Gastrocnemius medialis (tissue), 4 donors: ENCODE data around the gene SPTLC3.

Source experiments
- CTCF ChIP-seq, 5 experiments: fragments of 450-650 bp in 3 of 5; fragments of 200-600 bp in 2 of 5; sonication (generic) in 2 of 5; IDR thresholded peaks in 4 of 5; conservative IDR thresholded peaks in 1 of 5; 1 replicate in 4 of 5; 2 replicates in 1 of 5; pipeline ENCODE4 v1.5.1; 2016 to 2019; ENCODE audit warnings: antibody characterized with exemption in 5 of 5, mild to moderate bottlenecking in 3 of 5, moderate library complexity in 3 of 5
- POLR2A ChIP-seq, 2 donors: fragments of 450-650 bp; IDR thresholded peaks; one replicate each; pipeline ENCODE4 v1.6.1; 2017; ENCODE audit warnings: antibody characterized with exemption in 2 of 2, mild to moderate bottlenecking in 2 of 2, moderate library complexity in 2 of 2

DNA sequence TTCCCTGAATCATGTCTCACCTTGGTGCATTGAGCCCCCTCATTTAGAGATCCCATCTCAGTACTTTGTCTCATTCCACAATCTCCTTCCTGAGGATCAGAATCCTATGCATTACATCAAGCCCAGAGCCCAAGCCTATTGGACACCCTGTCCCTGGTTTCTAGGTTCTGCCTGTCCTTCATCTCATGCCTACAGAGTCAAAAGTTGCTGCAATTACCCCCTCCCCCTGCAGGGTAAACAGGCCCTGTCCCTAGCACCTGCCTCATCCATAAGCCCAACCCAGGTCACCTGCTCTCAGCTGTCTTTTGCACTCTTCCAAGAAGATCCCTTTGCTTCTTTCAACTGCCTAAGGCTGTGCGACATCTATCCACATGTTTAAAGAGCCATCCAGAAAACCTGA is 93.9 kb downstream of the SPTLC3 start:
- TF ChIP-seq CTCF (IDR thresholded peaks at IDR 0.05 in 4 of 5, conservative IDR thresholded peaks at IDR 0.05 in 1 of 5) (no peak), POLR2A (IDR thresholded peaks at IDR 0.05) (no peak)
